ENCODE measurements around the gene DYRK3.

GRCh38 chr1:206593351-206593925 lies 41.9 kb upstream of the DYRK3 start:
- TF ChIP-seq, protein P1, sequence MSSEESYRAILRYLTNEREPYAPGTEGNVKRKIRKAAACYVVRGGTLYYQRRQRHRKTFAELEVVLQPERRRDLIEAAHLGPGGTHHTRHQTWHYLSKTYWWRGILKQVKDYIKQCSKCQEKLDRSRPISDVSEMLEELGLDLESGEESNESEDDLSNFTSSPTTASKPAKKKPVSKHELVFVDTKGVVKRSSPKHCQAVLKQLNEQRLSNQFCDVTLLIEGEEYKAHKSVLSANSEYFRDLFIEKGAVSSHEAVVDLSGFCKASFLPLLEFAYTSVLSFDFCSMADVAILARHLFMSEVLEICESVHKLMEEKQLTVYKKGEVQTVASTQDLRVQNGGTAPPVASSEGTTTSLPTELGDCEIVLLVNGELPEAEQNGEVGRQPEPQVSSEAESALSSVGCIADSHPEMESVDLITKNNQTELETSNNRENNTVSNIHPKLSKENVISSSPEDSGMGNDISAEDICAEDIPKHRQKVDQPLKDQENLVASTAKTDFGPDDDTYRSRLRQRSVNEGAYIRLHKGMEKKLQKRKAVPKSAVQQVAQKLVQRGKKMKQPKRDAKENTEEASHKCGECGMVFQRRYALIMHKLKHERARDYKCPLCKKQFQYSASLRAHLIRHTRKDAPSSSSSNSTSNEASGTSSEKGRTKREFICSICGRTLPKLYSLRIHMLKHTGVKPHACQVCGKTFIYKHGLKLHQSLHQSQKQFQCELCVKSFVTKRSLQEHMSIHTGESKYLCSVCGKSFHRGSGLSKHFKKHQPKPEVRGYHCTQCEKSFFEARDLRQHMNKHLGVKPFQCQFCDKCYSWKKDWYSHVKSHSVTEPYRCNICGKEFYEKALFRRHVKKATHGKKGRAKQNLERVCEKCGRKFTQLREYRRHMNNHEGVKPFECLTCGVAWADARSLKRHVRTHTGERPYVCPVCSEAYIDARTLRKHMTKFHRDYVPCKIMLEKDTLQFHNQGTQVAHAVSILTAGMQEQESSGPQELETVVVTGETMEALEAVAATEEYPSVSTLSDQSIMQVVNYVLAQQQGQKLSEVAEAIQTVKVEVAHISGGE (tag by site-specific recombination; conservative IDR thresholded peaks at IDR 0.05; ENCODE audit: low read depth): no peak
- TF ChIP-seq, protein P2, sequence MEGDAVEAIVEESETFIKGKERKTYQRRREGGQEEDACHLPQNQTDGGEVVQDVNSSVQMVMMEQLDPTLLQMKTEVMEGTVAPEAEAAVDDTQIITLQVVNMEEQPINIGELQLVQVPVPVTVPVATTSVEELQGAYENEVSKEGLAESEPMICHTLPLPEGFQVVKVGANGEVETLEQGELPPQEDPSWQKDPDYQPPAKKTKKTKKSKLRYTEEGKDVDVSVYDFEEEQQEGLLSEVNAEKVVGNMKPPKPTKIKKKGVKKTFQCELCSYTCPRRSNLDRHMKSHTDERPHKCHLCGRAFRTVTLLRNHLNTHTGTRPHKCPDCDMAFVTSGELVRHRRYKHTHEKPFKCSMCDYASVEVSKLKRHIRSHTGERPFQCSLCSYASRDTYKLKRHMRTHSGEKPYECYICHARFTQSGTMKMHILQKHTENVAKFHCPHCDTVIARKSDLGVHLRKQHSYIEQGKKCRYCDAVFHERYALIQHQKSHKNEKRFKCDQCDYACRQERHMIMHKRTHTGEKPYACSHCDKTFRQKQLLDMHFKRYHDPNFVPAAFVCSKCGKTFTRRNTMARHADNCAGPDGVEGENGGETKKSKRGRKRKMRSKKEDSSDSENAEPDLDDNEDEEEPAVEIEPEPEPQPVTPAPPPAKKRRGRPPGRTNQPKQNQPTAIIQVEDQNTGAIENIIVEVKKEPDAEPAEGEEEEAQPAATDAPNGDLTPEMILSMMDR (tag by site-specific recombination; IDR thresholded peaks at IDR 0.05): no peak
